ENCODE measurements around the gene PTGDS. TPM values are rescaled to one million over a fixed set of nuclear protein-coding genes. Genes with fewer than 3 reads are reported as not detected.

The PTGDS gene
- total RNA-seq, 1 donor from 2014 or later = 225 TPM

DNA sequence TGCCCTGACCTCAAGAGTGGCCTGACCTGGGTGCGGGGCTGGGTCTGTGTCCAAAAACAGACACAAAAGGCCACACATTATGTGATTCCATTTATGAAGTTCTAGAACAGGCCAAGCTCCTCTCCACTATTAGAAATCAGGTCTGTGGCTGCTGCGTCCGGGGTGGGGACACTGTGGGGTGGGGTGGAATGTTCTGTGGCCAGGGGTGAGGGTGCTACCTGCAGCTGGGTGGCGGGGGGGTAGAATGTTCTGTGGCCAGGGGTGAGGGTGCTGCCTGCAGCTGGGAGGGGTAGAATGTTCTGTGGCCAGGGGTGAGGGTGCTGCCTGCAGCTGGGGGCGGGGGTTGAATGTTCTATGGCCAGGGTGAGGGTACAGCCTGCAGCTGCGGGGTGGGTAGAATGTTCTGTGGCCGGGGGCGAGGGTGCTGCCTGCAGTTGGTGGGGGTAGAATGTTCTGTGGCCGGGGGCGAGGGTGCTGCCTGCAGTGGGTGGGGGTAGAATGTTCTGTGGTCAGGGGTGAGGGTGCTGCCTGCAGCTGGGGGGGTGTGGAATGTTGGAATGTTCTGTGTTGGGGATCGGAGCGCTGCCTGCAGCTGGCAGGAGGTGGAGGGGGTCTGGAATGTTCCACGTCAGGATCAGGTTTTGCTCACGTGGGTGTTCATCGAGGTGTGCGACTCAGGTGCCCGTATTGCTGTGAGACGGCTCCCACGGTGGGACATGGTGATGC is 16.9 kb upstream of the PTGDS start:
- Histone ChIP-seq H3K27ac (no peak overlapping the region), H3K4me3 (no peak overlapping the region), H3K36me3 (no peaks in the 10 kb centered on the region), H3K27me3 (ENCODE audit: low read depth) (no peaks in the 10 kb centered on the region), H3K4me1 (no peaks in the 10 kb centered on the region), H3K9me3 (no peaks in the 10 kb centered on the region)
- TF ChIP-seq CTCF (IDR thresholded peaks at IDR 0.05) = no peak
- peak; percentile 14 to 27 for ATAC-seq
- DNase-seq = no peak
- intact Hi-C loops (cut with DNase I) = no loop called here

- no peaks in the 10 kb centered on the region for H3K9me3 ChIP-seq
- no peak for ATAC-seq
- H3K36me3 ChIP-seq = no peaks in the 10 kb centered on the region
- no peaks in the 10 kb centered on the region for H3K27me3 ChIP-seq (ENCODE audit: low read depth)
- no peak overlapping the region for H3K27ac ChIP-seq
- intact Hi-C loops (cut with DNase I) = no loop called here
- DNase-seq = no peak
- H3K4me1 ChIP-seq = peaks cover 2% of the 10 kb centered on the region
- no peak overlapping the region for H3K4me3 ChIP-seq
- TF ChIP-seq CTCF (IDR thresholded peaks at IDR 0.05) = no peak
Observed at GRCh38 chr9:136960938-136961275, 16.4 kb upstream of the PTGDS start.

GRCh38 chr9:136961279-136962065 is 15.8 kb upstream of the PTGDS start:
- no peak overlapping the region for H3K27ac ChIP-seq
- ATAC-seq = peak; percentile 10 to 48
- intact Hi-C loops (cut with DNase I) = no loop called here
- no peak for TF ChIP-seq CTCF (IDR thresholded peaks at IDR 0.05)
- no peak overlapping the region for H3K4me3 ChIP-seq
- H3K27me3 ChIP-seq (ENCODE audit: low read depth) = no peaks in the 10 kb centered on the region
- no peaks in the 10 kb centered on the region for H3K36me3 ChIP-seq
- no peaks in the 10 kb centered on the region for H3K9me3 ChIP-seq
- no peak for DNase-seq
- peaks cover 8% of the 10 kb centered on the region for H3K4me1 ChIP-seq

DNA sequence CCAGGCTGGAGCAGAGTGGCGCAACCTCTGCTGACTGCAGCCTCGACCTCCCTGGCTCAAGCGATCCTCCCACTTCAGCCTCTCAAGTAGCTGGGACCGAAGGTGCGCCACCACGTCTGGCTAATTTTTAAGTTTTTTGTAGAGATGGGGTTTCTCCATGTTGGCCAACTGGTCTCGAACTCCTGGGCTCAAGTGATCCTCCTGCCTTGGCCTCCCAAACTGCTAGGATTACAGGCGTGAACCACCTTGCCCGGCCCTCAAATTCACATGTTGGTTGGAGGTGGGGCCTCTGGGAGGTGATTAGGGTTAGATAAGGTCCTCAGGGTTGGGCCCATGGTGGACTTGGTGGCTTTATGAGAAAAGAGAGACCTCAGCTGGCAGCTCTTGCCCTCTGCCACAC is 15.1 kb upstream of the PTGDS start:
- intact Hi-C loops (cut with DNase I) = no loop called here
- H3K4me3 ChIP-seq = no peak overlapping the region
- ATAC-seq = no peak
- H3K4me1 ChIP-seq = peaks cover 8% of the 10 kb centered on the region
- H3K36me3 ChIP-seq = no peaks in the 10 kb centered on the region
- no peak overlapping the region for H3K27ac ChIP-seq
- no peaks in the 10 kb centered on the region for H3K9me3 ChIP-seq
- no peak for DNase-seq
- no peak for TF ChIP-seq CTCF (IDR thresholded peaks at IDR 0.05)
- H3K27me3 ChIP-seq (ENCODE audit: low read depth) = no peaks in the 10 kb centered on the region

- no peaks in the 10 kb centered on the region for H3K27me3 ChIP-seq (ENCODE audit: low read depth)
- no peak for ATAC-seq
- no peak overlapping the region for H3K4me3 ChIP-seq
- peaks cover 8% of the 10 kb centered on the region for H3K4me1 ChIP-seq
- no peaks in the 10 kb centered on the region for H3K9me3 ChIP-seq
- H3K36me3 ChIP-seq = no peaks in the 10 kb centered on the region
- intact Hi-C loops (cut with DNase I) = no loop called here
- TF ChIP-seq CTCF (IDR thresholded peaks at IDR 0.05) = no peak
- H3K27ac ChIP-seq = no peak overlapping the region
- no peak for DNase-seq
Observed at GRCh38 chr9:136962701-136963248, 14.5 kb upstream of the PTGDS start.

Data from lower lobe of right lung (tissue), 2 donors.